Ovary (tissue), 9 donors: ENCODE results near the gene CYYR1. TPM values are rescaled to one million over a fixed set of nuclear protein-coding genes. Genes with fewer than 3 reads are reported as not detected.

Experiments
- DNase-seq, 5 donors: peaks; one replicate each; pipeline ENCODE4 v3.0.0-alpha.2; 2019 to 2020
- H3K27ac ChIP-seq, 2 donors: fragments of 200-600 bp; one replicate each; pipeline versions ENCODE4 v1.5.1 to v1.8.0; 2019 to 2022
- H3K27me3 ChIP-seq: fragments of 200-600 bp; one replicate; pipeline ENCODE4 v1.8.0; 2022
- H3K36me3 ChIP-seq: fragments of 200-600 bp; sonication (generic); one replicate; pipeline ENCODE4 v1.5.1; 2019
- H3K4me1 ChIP-seq: one replicate; pipeline ENCODE4 v1.8.1; 2013; ENCODE audit warnings: mild to moderate bottlenecking, moderate library complexity; ENCODE audit not compliant: insufficient read depth
- H3K4me3 ChIP-seq: fragments of 200-600 bp; sonication (generic); one replicate; pipeline ENCODE4 v1.5.1; 2017
- H3K9me3 ChIP-seq, 2 donors: fragments of 200-600 bp in 1 of 2; sonication (generic) in 1 of 2; one replicate each; pipeline versions ENCODE4 v1.5.1 to v1.8.1; 2013 to 2019; ENCODE audit warnings: mild to moderate bottlenecking in 1 of 2, moderate library complexity in 1 of 2
- EP300 ChIP-seq: sonication (generic); formaldehyde crosslinking; IDR thresholded peaks from one replicate; pipeline ENCODE4 v1.6.1; 2017; ENCODE audit warnings: antibody characterized with exemption
- POLR2A ChIP-seq: fragments of 450-650 bp; IDR thresholded peaks from one replicate; pipeline ENCODE4 v1.6.1; 2017; ENCODE audit warnings: antibody characterized with exemption, mild to moderate bottlenecking, moderate library complexity
- whole genome bisulfite sequencing, 3 donors: extraction: QIAGEN DNeasy Blood & Tissue Kit in 1 of 3; methylation state at CpG; one replicate each; pipeline versions ENCODE4 v1.1.5 to v1.1.7; 2013 to 2017; 5-methylcytosine and 5-hydroxymethylcytosine counted together
- intact Hi-C, 4 donors: fragments of 100-400 bp; cut with DNase I; formaldehyde crosslinking; loops; one replicate each; pipeline versions ENCODE4 v1.11.0 to v1.15.1; 2022 to 2023
- polyA plus RNA-seq, 2 donors: library from polyadenylated mRNA; stranded (reverse); fragments of 200-250 nt in 1 of 2; fragments of 350-450 nt in 1 of 2; fragmentation: Illumina TruSeq in 1 of 2; extraction: RNeasy Lipid Tissue Mini Kit (QIAGEN cat#74804) in 1 of 2; gene quantifications; one replicate each; pipeline ENCODE4 v1.2.3, GENCODE V29; 2013 to 2014
- total RNA-seq, 7 donors: library from RNA; depleted of rRNA in 2 of 7; stranded (reverse); fragments of >200 nt in 2 of 7; fragmentation: NEBNext Ultra II Directional in 3 of 7; extraction: Animal tissue kit (Norgen Biotek cat#: 25700) in 3 of 7; gene quantifications; one replicate each; pipeline versions ENCODE4 v1.1.0 to v1.2.4, GENCODE V29; 2016 to 2023
- TF ChIP-seq, protein P1 (sequence below), 3 donors: fragments of 450-650 bp in 2 of 3; fragments of 200-600 bp in 1 of 3; IDR thresholded peaks; one replicate each; pipeline versions ENCODE4 v1.5.1 to v1.8.0; 2016 to 2022; ENCODE audit warnings: antibody characterized with exemption in 3 of 3, mild to moderate bottlenecking in 1 of 3
- donor health status: DM: no; HTN: no; CAD: no; lungs with moderate emphysema.
- donor health status: DM: no; HTN: no; CAD: no.
- donor health status: Bipolar disorder and iron deficiency.
- donor health status: DM: yes; HTN: yes; CAD: no.
- donor health status: DM: no; HTN: no; CAD: no.
- donor health status: DM: yes; HTN: yes; CAD: no.

CYYR1 gene
- total and polyA plus RNA-seq, 9 donors: 2.4 to 23.4 (median 8.3) TPM

DNA sequence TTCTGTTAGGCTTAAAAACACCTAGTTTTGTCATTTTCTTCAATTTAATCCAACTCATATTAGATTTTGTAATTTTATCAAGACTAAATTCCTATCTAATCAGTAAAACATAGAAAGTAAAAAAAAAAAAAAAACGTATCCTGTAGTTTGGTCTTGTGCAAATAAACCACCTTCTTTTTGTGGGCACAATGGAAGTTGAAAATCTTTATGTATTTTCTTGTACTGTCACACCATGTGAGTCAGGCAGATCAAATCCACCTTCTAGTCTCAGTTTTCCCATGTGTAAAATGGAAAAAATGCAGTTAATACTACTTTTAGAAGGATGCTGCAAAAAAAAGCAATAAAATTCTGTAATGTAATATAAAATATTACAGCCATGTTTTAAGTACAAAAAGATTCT, 129.8 kb downstream of the CYYR1 start:
- intact Hi-C loops: no loop called here
- H3K4me3 ChIP-seq: no peak overlapping the region
- WGBS, 3 donors: 30 to 60% (median 42%) methylated on average over 1 of the region's 1 CpG
- H3K27ac ChIP-seq: no peak overlapping the region
- no peak for DNase-seq
- no peaks in the 10 kb centered on the region for H3K27me3 ChIP-seq
- TF ChIP-seq POLR2A: no peak
- no peaks in the 10 kb centered on the region for H3K9me3 ChIP-seq
- no peaks in the 10 kb centered on the region for H3K4me1 ChIP-seq
- H3K36me3 ChIP-seq: no peaks in the 10 kb centered on the region

DNA sequence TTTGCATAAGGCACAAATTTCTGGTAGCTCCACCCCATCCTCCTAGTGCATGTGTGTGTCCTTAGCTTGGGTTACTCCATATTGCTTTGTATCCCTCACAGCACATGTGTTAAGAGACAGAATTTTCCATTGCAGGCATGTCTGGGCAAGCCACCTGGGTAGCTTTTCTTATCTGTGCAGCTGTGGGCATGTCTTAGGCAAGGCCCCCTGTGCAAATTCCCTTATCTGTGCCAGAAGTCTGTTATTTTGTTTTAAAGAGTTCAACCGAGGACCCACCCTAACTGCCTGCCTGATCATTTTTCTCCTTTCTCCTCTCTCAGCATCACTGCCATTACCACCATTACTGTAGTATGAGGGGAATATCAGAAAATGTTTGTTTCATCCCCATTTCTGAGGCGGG, 131.9 kb downstream of the CYYR1 start:
- DNase-seq: no peak
- intact Hi-C loops: no loop called here
- TF ChIP-seq EP300: no peak
- TF ChIP-seq POLR2A: no peak
- TF ChIP-seq, protein P1, sequence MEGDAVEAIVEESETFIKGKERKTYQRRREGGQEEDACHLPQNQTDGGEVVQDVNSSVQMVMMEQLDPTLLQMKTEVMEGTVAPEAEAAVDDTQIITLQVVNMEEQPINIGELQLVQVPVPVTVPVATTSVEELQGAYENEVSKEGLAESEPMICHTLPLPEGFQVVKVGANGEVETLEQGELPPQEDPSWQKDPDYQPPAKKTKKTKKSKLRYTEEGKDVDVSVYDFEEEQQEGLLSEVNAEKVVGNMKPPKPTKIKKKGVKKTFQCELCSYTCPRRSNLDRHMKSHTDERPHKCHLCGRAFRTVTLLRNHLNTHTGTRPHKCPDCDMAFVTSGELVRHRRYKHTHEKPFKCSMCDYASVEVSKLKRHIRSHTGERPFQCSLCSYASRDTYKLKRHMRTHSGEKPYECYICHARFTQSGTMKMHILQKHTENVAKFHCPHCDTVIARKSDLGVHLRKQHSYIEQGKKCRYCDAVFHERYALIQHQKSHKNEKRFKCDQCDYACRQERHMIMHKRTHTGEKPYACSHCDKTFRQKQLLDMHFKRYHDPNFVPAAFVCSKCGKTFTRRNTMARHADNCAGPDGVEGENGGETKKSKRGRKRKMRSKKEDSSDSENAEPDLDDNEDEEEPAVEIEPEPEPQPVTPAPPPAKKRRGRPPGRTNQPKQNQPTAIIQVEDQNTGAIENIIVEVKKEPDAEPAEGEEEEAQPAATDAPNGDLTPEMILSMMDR (IDR thresholded peaks at IDR 0.05): no peak
- Histone ChIP-seq H3K4me3 (no peak overlapping the region), H3K36me3 (no peaks in the 10 kb centered on the region), H3K4me1 (no peaks in the 10 kb centered on the region), H3K27ac (no peak overlapping the region), H3K27me3 (no peaks in the 10 kb centered on the region), H3K9me3 (no peaks in the 10 kb centered on the region)
- WGBS, 3 donors: 79 to 82% (median 82%) methylated on average over 2 of the region's 2 CpGs

DNA sequence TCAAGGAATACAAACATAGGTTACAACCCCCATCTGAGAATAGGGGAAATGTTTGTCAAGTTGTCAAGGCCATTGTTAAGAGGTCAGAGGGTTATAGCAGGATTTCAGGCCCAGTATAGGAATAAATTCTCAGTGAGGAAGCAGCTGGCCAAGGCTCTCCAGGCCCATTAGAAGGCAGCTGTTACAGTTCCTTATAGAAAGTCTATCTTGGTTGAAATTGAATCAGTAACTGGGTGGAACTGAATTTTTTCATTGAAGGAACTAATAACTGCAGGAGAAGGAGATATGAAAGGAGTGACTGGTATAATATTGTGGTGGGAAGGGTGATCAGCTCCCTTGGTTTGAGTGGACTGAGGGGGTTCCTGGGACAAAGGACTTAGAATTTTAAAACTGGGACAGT, 134.1 kb downstream of the CYYR1 start:
- Histone ChIP-seq H3K9me3 (no peaks in the 10 kb centered on the region), H3K4me3 (no peak overlapping the region), H3K36me3 (no peaks in the 10 kb centered on the region), H3K27me3 (no peaks in the 10 kb centered on the region), H3K4me1 (no peaks in the 10 kb centered on the region), H3K27ac (no peak overlapping the region)
- intact Hi-C loops: no loop called here
- DNase-seq: no peak
- TF ChIP-seq, protein P1 (IDR thresholded peaks at IDR 0.05): no peak
- no peak for TF ChIP-seq EP300
- TF ChIP-seq POLR2A: no peak

DNA sequence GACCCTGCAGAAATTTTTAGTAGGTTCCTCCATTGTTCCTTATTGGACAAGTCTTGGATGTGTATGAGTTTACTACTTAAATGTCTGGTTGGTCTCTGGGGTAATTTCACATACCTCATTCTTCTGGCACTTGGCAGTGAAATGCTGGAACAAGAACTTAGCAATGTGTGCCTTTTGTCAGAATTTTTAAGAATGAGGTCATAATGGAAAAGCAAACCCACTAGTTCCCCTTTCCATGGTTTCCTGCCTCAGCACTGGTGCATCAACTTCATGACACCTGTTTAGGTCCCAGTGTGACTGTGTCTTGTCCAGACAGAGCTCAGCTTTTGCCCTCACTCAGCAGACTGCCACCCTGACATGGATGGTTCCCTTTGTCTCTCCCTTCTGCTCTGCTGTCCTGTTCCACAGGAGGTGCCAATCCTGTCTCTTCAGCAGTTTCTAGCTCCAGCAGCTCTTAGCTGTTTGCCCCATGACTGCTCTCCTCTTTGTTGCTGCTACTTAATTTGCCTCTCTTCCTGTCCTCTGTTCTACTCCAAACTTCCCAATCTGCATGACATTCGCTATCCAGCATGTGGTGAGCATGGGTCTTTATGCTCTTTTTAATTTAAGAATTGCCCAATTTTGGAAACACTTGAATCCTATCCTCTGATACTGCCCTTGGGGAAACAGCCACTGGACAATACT, 135.6 kb downstream of the CYYR1 start:
- intact Hi-C loops: no loop called here
- H3K27ac ChIP-seq: no peak overlapping the region

DNA sequence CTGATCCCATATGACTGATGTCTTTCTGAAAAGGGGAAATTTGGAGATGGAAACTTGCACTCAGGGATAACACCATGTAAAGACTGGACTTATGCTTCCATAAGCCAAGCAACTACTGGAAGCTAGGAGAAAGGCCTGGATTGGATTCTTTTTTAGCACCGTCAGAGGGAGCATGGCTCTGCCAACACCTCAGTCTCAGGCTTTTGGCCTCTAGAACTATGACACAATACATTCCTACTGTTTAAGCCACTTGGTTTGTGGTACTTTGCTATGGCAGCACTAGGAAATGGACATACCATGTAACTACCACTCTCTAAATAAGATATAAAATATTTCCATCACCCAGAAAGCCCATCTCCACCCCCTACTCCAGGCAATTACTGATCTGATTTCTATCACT, 139.7 kb downstream of the CYYR1 start:
- no peaks in the 10 kb centered on the region for H3K27me3 ChIP-seq
- H3K9me3 ChIP-seq: no peaks in the 10 kb centered on the region
- H3K27ac ChIP-seq: no peak overlapping the region
- TF ChIP-seq, protein P1 (IDR thresholded peaks at IDR 0.05): no peak
- TF ChIP-seq POLR2A (no peak), EP300 (no peak)
- no peak for DNase-seq
- no peaks in the 10 kb centered on the region for H3K36me3 ChIP-seq
- intact Hi-C loops: no loop called here
- H3K4me1 ChIP-seq: no peaks in the 10 kb centered on the region
- no peak overlapping the region for H3K4me3 ChIP-seq
- WGBS, 3 donors: 82 to 88% (median 85%) methylated on average over 1 of the region's 1 CpG

More for the DNA sequence above, 135.6 kb downstream of the CYYR1 start:
- H3K9me3 ChIP-seq: no peaks in the 10 kb centered on the region
- WGBS, 3 donors: 85 to 92% (median 90%) methylated on average over 1 of the region's 1 CpG
- no peaks in the 10 kb centered on the region for H3K36me3 ChIP-seq
- H3K4me1 ChIP-seq: no peaks in the 10 kb centered on the region
- TF ChIP-seq EP300 (no peak), POLR2A (no peak)
- TF ChIP-seq, protein P1 (IDR thresholded peaks at IDR 0.05): no peak
- DNase-seq: no peak
- no peak overlapping the region for H3K4me3 ChIP-seq
- no peaks in the 10 kb centered on the region for H3K27me3 ChIP-seq
